22Rv1 (cell line): ENCODE data around the gene HGFAC.

Experiments used
- CTCF ChIP-seq: fragments of 450-650 bp; IDR thresholded peaks from 2 replicates; pipeline ENCODE4 v1.5.1; 2017; ENCODE audit warnings: mild to moderate bottlenecking
- ZFX ChIP-seq: fragments of 450-650 bp; IDR thresholded peaks from 2 replicates; pipeline ENCODE4 v1.6.1; 2017; ENCODE audit warnings: antibody characterized with exemption, borderline replicate concordance

GRCh38 chr4:3473181-3473950 lies 31.6 kb downstream of the HGFAC start:
- TF ChIP-seq CTCF (no peak), ZFX (no peak)
